Measurements from ENCODE around the gene MSRB3.
"Not testable (repeated sequence)": the region's sequence is repeated elsewhere in the genome, so short reads cannot be mapped to it uniquely, and the experiment has no call there.

The MSRB3 gene

DNA sequence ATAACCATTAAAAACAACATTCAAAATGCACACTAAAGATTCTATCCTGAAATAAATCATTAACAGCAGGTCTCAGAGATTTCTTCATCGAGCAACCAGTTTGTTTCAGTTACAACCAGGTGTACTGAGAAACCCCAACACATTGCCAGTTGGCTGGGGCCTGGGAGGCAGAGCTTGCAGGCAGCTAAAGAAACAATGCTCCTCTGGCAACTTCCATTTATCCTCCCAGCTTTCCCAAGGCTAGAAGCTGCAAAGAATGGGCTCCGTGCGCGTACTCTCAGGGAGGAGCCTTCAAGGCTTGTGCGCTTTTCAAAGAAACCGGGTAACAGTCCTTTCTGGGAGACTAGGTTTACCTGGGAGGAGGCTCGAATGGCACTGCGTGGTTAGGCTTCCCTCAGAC, 181.6 kb downstream of the MSRB3 start:
- no peak for DNase-seq

DNA sequence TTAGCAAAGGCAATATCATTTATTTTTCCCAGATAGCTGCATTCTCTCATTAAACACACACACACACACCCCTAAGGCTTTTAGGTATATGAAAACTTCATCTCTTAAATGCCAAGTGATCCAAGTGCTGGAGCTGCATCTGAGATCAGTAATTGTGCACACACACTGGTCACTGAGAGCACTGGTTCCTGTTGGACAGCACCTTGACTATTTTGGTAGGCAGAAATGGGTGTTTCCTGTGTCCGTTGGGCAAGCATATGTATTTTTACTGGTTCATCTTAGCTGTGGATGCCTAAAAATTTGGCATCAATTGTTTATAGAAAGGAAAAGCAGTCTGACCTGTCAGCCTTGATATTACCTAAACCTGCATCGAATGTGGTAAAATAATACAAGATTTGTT, 182.5 kb downstream of the MSRB3 start:
- no peak for DNase-seq

DNA sequence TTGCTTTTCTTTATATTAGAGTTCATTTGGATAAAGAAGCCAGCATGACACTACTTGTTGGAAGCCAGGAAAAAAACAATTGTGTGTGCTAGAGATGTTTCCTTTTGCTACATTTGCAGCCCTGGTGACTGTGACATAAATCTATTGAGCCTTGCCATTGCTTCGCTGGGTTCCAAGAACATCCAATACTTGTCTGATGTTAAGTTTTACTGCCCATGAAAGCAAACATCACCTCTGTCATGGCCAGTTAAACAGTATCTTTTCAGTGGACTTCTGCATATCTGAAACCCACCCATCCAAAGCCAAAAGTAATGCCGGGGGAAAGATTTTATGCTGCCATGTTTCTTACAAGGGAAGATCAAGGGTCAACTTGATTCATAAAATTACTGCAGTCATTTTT, 184.0 kb downstream of the MSRB3 start:
- no peak for DNase-seq

DNA sequence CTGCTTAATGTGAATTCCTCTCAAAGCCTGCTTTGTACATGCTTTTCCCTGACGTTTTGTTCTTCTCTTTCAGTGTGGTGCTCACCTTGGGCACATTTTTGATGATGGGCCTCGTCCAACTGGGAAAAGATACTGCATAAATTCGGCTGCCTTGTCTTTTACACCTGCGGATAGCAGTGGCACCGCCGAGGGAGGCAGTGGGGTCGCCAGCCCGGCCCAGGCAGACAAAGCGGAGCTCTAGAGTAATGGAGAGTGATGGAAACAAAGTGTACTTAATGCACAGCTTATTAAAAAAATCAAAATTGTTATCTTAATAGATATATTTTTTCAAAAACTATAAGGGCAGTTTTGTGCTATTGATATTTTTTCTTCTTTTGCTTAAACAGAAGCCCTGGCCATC, 184.6 kb downstream of the MSRB3 start:
- no peak for DNase-seq

DNA sequence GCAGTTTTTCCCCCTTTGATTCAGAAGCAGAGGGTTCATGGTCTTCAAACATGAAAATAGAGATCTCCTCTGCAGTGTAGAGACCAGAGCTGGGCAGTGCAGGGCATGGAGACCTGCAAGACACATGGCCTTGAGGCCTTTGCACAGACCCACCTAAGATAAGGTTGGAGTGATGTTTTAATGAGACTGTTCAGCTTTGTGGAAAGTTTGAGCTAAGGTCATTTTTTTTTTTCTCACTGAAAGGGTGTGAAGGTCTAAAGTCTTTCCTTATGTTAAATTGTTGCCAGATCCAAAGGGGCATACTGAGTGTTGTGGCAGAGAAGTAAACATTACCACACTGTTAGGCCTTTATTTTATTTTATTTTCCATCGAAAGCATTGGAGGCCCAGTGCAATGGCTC, 185.1 kb downstream of the MSRB3 start:
- no peak for DNase-seq

DNA sequence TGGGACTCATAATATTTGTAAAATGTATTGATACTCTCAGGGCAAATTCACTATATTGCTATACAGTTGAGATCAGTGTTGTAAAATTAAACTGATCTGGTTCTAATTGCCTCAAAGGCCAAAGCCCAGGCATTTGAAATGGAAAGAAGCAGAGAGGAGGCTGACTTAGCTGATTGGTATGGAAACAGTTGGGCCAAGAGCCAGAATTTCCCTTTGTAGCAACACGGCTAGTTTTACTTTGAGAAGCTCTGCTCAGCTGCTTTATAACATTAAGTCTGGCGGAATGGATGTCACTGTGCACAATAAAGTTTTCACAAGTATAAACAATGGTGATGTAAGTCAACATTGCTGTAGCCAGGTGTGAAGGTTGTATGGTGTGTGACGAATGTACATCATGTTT, 186.4 kb downstream of the MSRB3 start:
- no peak for DNase-seq

DNA sequence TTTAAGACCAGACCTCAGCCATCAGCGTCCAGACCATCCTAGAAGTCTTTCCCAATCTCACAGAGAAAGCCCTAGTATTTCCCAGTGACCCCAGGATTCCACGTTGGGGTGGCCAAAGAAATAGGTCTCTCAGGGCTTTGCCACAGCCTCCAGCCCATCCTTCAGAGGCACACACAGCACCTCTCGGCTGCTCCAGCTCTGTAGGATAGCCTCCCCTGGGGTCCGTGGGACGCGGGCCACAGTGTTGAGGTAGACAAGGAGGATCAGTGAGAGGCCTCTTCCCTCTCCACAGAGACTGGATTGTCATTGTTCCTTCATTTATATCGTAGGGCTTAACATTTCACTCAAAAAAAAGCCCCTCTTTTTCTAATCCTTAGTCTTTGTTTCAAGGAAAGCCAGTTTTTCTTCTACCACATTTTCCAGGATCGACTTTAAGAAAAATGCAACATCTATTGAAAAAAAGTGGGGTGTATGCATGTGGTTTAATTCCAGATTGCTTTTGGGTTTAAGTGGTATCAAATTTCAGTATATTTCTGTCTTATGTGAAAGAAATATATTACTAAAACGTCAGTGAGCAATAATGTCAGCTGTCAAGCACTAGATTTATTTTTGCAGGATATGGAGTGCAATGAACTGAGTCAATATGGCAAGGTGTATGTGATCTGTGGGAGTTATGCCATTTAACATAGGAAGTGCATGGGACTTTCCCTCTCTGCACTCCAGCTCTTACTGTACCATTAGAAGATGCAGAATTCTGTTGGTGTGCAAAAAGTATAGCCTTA, 187.5 kb downstream of the MSRB3 start:
- DNase-seq: no peak

DNA sequence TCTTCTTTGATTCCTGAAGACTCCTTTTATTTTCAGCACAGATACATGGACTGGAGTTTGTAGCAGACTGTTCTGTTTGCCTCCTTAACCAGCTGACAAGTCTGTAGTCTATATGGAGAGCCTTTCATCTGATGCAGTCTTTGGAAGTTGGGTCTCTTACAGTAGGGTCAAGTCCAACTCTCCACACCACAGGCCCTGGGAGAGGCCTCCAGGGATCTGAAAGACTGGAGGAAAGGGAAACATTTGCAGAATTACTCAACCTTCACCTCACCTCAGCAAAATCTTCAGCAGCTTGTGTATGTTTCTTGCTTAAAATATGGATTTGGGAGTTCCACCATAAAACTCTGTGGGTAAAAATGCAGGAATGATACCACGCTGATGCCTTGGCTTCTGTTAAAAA, 188.4 kb downstream of the MSRB3 start:
- DNase-seq: no peak

DNA sequence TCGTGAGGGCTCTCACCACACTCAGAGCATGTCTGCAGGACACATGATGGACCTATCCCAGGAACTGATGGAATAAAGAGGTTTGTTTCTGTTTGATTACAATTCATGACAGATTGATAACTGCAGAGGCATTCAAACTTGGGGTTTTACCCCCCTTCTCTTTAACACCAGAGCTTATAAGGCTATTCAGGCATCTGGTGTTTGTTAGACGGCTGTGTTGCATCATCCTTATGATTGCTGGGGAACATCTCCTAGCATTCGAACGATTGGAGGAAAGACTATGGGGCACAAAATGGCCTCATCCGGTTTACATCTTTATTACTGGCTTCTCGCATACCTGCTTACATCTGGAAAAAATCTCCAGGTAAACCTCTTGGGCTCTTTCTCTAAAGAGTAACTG, 191.8 kb downstream of the MSRB3 start:
- DNase-seq: no peak

DNA sequence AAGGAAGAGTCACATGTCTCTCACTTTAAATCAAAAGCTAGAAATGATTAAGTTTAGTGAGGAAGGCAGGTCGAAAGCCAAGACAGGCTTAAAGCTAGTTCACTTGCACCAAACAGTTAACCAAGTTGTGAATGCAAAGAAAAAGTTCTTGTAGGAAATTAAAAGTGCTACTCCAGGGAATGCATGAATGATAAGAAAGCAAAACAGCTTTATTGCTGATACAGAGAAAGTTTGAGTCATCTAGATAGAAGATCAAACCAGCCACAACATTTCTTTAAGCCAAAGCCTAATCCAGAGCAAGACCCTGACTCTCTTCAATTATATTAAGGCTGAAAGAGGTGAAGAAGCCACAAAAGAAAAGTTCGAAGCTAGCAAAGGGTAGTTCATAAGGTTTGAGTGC, 193.6 kb downstream of the MSRB3 start:
- no peak for DNase-seq

DNA sequence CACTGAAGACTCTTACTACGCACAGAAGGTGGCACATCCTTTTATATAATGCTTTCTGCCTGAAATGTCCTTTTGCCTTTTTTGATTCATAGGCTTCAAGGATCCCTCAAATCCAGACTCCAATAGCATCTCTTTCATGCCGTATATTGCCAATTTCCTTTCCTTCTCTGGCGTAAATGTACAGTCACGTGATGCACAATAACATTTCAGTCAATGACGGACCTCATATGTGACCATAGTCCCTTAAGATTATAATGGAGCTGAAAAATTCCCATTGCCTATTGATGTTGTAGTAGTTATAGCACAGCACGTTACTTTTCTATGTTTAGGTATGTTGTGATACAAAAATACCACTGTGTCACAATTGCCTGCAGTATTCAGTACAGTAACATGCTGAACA, 196.3 kb downstream of the MSRB3 start:
- DNase-seq: no peak

DNA sequence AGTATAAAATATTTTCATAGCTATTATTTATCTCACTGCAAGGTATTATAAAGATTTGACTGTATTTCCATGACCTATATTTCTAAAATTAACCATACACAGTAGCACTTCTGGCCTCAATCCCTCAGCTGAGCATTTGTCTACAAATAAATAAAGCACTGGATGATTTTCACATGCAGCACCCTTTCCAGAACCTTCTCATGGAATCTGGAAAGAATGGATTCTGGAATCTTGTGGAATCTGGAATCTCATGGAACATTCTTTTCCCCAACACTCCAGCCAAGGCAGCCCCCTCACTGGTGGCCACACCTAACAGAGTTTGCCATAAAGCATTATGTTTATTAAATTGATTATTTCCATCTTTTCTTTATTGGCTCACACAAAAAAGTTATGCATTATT, 199.2 kb downstream of the MSRB3 start:
- DNase-seq: no peak

DNA sequence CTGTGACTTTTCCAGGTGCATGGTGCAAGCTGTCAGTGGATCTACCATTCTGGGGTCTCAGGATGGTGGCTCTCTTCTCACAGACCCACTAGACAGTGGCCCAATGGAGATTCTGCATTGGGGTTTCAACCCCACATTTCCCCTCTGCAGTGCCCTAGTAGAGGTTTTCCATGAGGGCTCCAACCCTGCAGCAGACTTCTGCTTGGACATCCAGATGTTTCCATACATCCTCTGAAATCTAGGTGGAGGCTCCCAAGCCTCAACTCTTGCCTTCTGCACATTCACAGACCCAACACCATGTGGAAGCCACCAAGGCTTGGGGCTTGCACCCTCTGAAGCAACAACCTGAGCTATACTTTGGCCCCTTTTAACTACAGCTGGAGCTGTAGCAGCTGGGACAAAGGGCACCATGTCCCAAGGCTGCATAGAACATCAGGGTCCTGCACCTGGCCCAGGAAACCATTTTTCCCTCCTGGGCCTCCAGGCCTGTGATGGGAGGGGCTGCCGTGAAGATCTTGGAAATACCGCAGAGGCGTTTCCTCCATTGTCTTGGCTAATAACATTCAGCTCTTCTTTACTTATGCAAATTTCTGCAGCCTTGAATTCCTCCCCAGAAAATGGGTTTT, 205.5 kb downstream of the MSRB3 start:
- DNase-seq: not testable (repeated sequence)

DNA sequence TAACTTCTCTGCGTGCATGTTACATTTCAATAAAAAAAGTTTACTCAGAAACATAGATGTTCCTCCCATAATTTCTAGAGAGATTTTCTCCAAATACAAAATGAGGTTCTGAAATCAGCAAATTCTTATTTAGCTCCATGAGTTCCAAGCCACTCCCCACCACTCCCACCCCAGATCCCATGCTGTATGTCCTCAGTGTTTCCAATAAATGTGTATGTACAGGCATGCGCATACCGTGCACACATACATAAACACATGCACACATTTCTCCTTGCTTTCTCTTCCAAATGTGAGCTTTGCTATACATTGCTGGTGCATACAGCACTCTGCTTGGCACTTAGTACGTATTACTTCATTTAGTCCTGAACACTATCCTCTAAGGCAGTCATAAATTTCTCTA, 209.7 kb downstream of the MSRB3 start:
- DNase-seq: no peak

DNA sequence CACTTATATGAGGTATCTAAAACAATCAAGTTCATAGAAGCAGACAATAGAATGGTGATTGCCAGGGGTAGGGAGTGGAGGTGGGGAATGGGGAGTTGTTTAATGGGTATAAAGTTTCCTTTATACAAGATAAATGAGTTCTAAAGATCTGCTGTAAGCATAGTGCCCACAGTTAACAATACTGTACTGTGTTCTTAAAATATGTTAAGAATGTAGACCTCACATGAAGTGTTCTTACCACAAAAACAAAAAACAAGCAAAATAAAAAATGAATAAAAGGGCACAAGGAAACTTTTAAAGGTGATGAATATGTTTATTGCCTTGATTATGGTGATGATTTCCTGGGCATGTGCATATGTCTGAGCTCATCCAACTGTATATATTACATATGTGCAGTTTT, 211.8 kb downstream of the MSRB3 start:
- DNase-seq: no peak

DNA sequence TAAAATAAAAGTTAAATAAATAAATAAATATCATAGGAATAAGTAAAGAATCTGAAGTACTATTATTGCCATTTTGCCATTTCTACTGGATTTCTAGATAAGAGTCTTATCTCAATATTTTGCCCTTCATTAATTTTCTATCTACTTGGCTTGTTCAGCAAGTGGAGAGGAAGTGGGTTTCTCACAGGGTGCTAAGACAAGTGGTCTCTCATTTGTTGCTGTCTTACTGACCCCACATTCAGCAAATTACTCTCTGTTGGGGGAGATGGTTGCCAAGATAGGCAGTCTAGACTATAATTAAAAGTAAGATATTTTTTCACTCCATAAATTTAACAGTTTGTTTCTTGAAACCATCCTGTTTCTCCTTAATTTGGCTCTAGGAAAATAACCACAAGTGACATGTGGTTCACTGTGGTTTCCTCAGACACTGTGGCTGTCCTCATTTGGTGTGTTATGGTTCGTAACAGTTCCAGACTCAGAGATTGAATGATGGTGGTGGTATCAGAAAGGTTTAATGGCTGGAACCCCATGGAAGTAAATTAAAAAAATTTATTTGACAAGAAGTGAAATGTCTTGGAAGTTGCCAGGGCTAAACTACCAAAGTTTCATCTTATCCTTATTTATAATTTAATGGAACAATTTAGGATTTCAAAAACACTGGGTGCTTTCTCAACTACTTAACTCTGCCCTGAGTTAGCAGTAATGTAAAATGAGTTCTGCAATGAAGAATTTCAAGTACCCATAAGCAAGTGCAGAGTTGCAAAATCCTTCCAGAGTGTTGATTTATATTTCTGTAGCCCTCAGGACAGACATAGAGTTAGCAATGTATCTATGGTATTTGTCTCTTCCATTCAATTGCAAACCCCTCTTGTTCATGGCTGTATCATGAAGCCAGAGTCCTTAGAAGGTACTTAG, 214.8 kb downstream of the MSRB3 start:
- no peak for DNase-seq

DNA sequence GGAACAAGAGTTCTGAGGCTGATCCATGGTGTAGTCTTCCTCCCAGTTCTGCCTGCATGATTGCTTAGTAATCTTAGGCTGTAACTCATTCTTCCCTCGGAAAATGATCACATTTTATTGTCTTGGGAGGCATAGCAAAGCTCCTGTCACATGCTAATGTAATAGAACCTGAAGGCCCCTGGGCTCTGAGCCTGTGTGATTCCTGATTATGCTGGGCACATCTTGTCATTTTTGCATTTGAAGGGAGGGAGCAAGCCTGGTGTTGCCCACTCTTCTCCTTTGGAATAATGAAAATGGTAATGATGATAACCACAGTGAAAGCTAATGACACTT, 215.4 kb downstream of the MSRB3 start:
- DNase-seq: no peak

DNA sequence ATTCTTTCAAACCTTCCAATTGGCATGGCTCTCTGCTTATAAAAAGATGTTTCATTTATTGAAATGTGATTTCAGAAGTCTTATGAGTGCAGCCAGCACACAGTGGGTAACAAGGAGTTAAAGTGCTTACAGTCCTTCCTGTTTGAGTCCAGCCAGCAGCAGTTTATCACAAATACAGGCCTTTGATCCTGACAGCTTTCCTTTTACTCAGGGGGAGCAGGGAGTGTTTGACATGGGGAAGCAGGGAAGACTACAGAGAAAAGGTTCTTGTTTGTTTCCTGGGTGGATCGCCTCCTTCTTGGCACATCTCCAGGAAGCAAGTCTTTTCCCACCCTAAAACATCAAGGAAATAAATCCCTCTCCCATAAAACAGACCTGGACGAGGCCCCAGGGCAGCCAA, 216.1 kb downstream of the MSRB3 start:
- no peak for DNase-seq

DNA sequence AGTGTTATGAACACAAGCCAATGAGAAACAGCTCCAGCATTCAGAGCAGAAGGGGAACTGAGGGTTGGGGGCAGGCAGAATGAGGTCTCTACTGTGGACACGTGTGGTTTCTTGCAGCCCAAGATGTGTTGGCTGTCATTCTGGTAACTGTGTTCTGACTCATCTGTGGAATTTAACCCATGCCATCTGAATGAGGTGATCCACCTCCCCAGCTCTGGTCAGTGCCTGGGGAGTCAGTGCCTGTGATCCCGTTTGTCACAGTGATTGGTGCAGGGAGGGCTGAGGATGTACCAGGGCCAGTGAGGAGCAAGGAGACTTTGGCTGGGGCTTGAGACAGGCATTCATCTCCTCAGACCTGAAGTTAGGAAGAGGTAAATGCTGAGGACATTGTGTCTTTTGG, 216.8 kb downstream of the MSRB3 start:
- DNase-seq: no peak

DNA sequence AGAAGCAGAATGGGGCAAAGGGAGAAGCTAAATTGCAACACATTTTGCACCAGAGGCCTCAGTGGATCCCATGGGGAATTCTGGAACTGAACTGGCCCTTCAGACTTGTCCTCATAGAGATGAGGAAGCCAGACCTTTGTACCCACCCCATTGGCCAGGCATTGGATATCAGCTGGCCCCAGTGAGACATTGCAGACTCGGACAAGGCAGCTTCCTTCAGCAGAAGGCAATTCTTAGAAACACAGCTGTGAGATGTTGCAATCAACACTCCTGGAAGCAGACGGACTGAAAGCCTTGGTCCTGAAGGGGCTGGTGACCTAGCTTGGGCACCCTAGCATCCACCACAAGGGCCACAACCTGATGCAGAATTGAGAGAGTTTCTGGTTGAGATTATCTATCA, 218.1 kb downstream of the MSRB3 start:
- no peak for DNase-seq

DNA sequence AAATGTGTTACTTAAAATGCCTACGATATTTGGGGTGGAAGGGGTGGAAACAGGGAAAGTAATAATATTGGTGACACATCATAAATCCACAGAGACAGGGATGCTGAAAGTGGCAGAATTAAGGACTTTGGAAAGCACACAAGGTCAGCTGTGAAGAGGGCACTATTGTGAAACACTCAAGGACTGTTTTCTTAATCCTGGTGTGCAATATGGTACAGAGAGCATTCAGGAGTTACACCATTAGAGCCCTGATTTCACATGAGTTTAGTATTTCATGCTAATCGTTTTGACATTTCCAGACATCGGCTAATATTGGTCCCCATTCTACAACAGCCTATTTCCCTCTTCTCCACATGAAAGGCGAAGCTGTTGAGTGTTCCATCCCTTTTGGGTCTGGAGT, 219.2 kb downstream of the MSRB3 start:
- DNase-seq: no peak

DNA sequence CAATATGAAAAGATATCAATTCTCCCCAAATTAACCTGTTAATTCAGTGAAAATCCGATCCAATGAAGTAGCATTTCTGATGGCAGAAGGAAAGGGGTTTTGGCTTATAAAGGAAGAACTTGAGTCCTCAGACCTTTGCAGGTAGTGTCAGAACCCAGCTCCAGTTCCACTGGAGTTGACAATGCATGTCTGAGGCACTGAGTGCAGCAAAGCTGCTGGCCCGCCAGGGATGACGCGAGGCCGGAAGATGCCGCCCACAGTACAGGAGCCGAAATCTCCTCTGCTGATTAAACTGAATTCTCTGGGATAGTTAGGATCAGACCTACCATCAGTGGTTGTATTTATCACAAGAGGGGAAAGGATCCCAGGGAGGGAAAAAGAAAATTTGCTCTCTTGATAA, 220.7 kb downstream of the MSRB3 start:
- no peak for DNase-seq

DNA sequence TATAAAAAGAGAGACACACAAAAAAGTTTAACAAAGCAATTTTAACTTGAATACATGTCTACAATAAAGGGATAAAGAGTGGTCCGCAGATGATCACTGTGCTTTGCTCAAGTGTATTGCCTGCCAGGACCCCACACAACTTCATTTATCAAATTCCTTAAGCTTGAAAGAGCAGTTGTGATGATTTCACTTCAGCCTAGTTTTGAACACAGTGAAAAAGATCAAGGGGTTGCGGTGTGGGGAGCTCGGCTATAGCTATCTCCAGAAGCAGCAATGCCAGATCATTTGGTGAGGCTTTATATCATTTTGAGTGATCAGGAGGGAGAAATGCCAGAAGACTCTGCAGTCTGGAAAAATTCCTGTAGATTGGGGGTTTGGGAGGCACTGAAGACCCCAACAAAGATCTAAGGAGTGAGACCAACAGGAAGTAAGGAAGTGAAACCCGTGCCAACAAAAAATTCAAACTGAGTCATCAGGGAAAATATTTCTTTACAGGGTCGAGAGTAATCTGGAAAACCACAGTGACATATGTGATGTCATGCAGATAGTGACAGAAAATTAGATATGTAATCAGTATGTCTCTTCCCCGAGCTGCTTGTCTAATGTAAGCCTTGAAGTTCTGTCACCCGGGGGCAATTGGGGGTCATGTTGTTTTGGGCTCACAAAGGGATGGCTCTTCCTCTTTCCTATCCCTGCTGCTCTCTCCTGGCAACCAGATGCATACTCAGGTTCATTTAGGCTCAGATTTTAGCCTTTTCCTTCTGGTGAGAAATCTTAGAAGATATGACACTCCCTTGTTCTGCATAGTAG, 221.8 kb downstream of the MSRB3 start:
- DNase-seq: no peak

All from stimulated activated CD4-positive, alpha-beta T cell treated with anti-CD3 and anti-CD28 coated beads, Interleukin-4, amount 100 ng/mL, for 24 hours (primary cell).